Aorta (tissue), 5 donors: ENCODE data around the gene DENND2D. TPM values are rescaled to one million over a fixed set of nuclear protein-coding genes. Genes with fewer than 3 reads are reported as not detected.

Experiments used
- ATAC-seq: fragments of 200-7000 bp; cut with Tn5 transposase; one replicate; pipeline ENCODE4 v1.9.1; 2022; ENCODE audit warnings: moderate library complexity; ENCODE audit not compliant: low FRiP score
- DNase-seq, 2 donors: peaks; one replicate each; pipeline ENCODE4 v3.0.0-alpha.2; 2020
- H3K27ac ChIP-seq, 2 donors: one replicate each; pipeline ENCODE4 v1.5.1; 2013; ENCODE audit warnings: low read length in 2 of 2, mild to moderate bottlenecking in 2 of 2, moderate library complexity in 2 of 2, control low read depth in 1 of 2, inconsistent platforms in 1 of 2, low read depth in 1 of 2
- H3K27me3 ChIP-seq, 2 donors: one replicate each; pipeline ENCODE4 v1.6.1; 2013; ENCODE audit warnings: control low read depth in 1 of 2, low read length in 1 of 2, mild to moderate bottlenecking in 1 of 2, moderate library complexity in 1 of 2; ENCODE audit not compliant: insufficient read depth in 2 of 2, control insufficient read depth in 1 of 2
- H3K36me3 ChIP-seq, 2 donors: one replicate each; pipeline ENCODE4 v1.6.1; 2013; ENCODE audit warnings: control low read depth in 1 of 2, low read length in 1 of 2, mild to moderate bottlenecking in 1 of 2; ENCODE audit not compliant: insufficient read depth in 2 of 2, control insufficient read depth in 1 of 2
- H3K4me1 ChIP-seq, 2 donors: one replicate each; pipeline ENCODE4 v1.6.1; 2013; ENCODE audit warnings: low read length in 2 of 2, control low read depth in 1 of 2, mild to moderate bottlenecking in 1 of 2, moderate library complexity in 1 of 2; ENCODE audit not compliant: insufficient read depth in 2 of 2, control insufficient read depth in 1 of 2
- H3K4me3 ChIP-seq, 2 donors: one replicate each; pipeline ENCODE4 v1.5.1; 2013; ENCODE audit warnings: low read length in 2 of 2, control low read depth in 1 of 2, mild to moderate bottlenecking in 1 of 2
- H3K9me3 ChIP-seq: one replicate; pipeline ENCODE4 v1.6.1; 2013; ENCODE audit warnings: mild to moderate bottlenecking, low read length; ENCODE audit not compliant: control insufficient read depth
- WGBS, 2 donors: extraction: QIAGEN DNeasy Blood & Tissue Kit; methylation state at CpG; one replicate each; pipeline ENCODE4 v1.1.7; 2013; 5-methylcytosine and 5-hydroxymethylcytosine counted together
- intact Hi-C, 2 donors: fragments of 100-400 bp; cut with DNase I; formaldehyde crosslinking; loops; one replicate each; pipeline versions ENCODE4 v1.14.2 to v1.15.0; 2022
- long read RNA-seq, 2 donors: library from polyadenylated mRNA; unstranded; transcript quantifications; one replicate each; pipeline ENCODE4 v2.0.0, GENCODE V29; 2020 to 2021
- polyA plus RNA-seq, 2 donors: library from polyadenylated mRNA; stranded (reverse); fragments of 200-250 nt; gene quantifications; one replicate each; pipeline ENCODE4 v1.2.3, GENCODE V29; 2013
- total RNA-seq, 2 donors: library from RNA; stranded (reverse); fragmentation: NEBNext Ultra II Directional; extraction: Animal tissue kit (Norgen Biotek cat#: 25700); gene quantifications; one replicate each; pipeline ENCODE4 v1.2.1, GENCODE V29; 2021
- donor health status: healthy with polysubstance abuse.
- donor health status: Bipolar disorder and iron deficiency.
- donor health status: DM: no; HTN: no; CAD: no.
- donor health status: DM: no; HTN: no; CAD: no.
- donor health status: DM: yes; HTN: yes; CAD: no.

The DENND2D gene
- total RNA-seq (10 to 100 TPM; 12.3 to 17.7 TPM), polyA plus RNA-seq (10 to 100 TPM in 1 of 2 donors, under 1 TPM in 1; 0.77 to 20.3 TPM)
- long read RNA-seq, donor 1, transcript DENND2D-202 (12 exons, 1,894 nt), result major isoform, 7 of 24 reads
- long read RNA-seq, donor 1, partial matches to known transcripts, result 8 of 24 reads
- long read RNA-seq, donor 1, other reads (novel, unspliced or antisense), result 5 of 24 reads
- long read RNA-seq, donor 2, partial matches to known transcripts, result 1 of 6 reads
- long read RNA-seq, donor 2, other reads (novel, unspliced or antisense), result 3 of 6 reads

GRCh38 chr1:111199881-111200801, at the start of gene DENND2D:
Gene DENND2D (minus strand): TSS chr1:111200646. CDS start chr1:111200459, 187 bp downstream.
- intact Hi-C loops, result loop anchor here in 1 of 2 donors (10.0 kb wide), 1 partner anchor 55 kb away; no protein-coding TSS in a partner anchor
- no peaks in the 10 kb centered on the region for H3K4me1 ChIP-seq
- no peaks in the 10 kb centered on the region for H3K27me3 ChIP-seq
- DNase-seq, result peak in 1 of 2 donors; percentile 88
- WGBS, 2 donors, result 92% methylated on average over 17 of the region's 17 CpGs
- ATAC-seq, result peak; percentile 36
- H3K4me3 ChIP-seq, result no peak within 1 kb of the TSS
- H3K27ac ChIP-seq, result no peak within 1 kb of the TSS
- no peaks in the 10 kb centered on the region for H3K9me3 ChIP-seq
- H3K36me3 ChIP-seq, result no peaks in the 10 kb centered on the region

- H3K9me3 ChIP-seq, result no peaks in the 10 kb centered on the region
- H3K4me1 ChIP-seq, result no peaks in the 10 kb centered on the region
- no peaks in the 10 kb centered on the region for H3K27me3 ChIP-seq
- H3K36me3 ChIP-seq, result no peaks in the 10 kb centered on the region
- H3K4me3 ChIP-seq, result no peak overlapping the region
- no peak for ATAC-seq
- DNase-seq, result no peak
- intact Hi-C loops, result loop anchor here in 1 of 2 donors (10.0 kb wide), 1 partner anchor 55 kb away; no protein-coding TSS in a partner anchor
- H3K27ac ChIP-seq, result no peak overlapping the region
- 51 to 65% methylated on average over 4 of the region's 4 CpGs for WGBS, 2 donors
Observed at GRCh38 chr1:111249960-111250359, 49.5 kb upstream of the DENND2D start.

- intact Hi-C loops, result no loop called here
- Histone ChIP-seq H3K36me3 (no peaks in the 10 kb centered on the region), H3K4me3 (no peak overlapping the region), H3K27me3 (no peaks in the 10 kb centered on the region), H3K9me3 (no peaks in the 10 kb centered on the region), H3K4me1 (no peaks in the 10 kb centered on the region), H3K27ac (no peak overlapping the region)
- WGBS, 2 donors, result 69% methylated on average over 5 of the region's 5 CpGs
- no peak for ATAC-seq
- no peak for DNase-seq
Observed at GRCh38 chr1:111247125-111247838, 46.8 kb upstream of the DENND2D start.

GRCh38 chr1:111242805-111243523, 42.5 kb upstream of the DENND2D start:
- WGBS, 2 donors, result 52 to 66% methylated on average over 4 of the region's 4 CpGs
- Histone ChIP-seq H3K36me3 (no peaks in the 10 kb centered on the region), H3K27ac (no peak overlapping the region), H3K4me3 (no peak overlapping the region), H3K4me1 (no peaks in the 10 kb centered on the region), H3K9me3 (no peaks in the 10 kb centered on the region), H3K27me3 (no peaks in the 10 kb centered on the region)
- ATAC-seq, result peak; percentile 27
- intact Hi-C loops, result loop anchor here in 1 of 2 donors (5.0 kb wide), 2 partner anchors 54 to 144 kb away; no protein-coding TSS in a partner anchor
- no peak for DNase-seq

GRCh38 chr1:111241797-111242196, 41.4 kb upstream of the DENND2D start:
- Histone ChIP-seq H3K27me3 (no peaks in the 10 kb centered on the region), H3K36me3 (no peaks in the 10 kb centered on the region), H3K9me3 (no peaks in the 10 kb centered on the region), H3K4me3 (no peak overlapping the region), H3K4me1 (no peaks in the 10 kb centered on the region), H3K27ac (no peak overlapping the region)
- ATAC-seq, result no peak
- no peak for DNase-seq
- intact Hi-C loops, result loop anchor here in 1 of 2 donors (5.0 kb wide), 2 partner anchors 56 to 146 kb away; no protein-coding TSS in a partner anchor
- WGBS, 2 donors, result 84 to 85% methylated on average over 2 of the region's 2 CpGs

GRCh38 chr1:111238056-111238795, 37.8 kb upstream of the DENND2D start:
- Histone ChIP-seq H3K27ac (no peak overlapping the region), H3K27me3 (no peaks in the 10 kb centered on the region), H3K4me3 (no peak overlapping the region), H3K4me1 (no peaks in the 10 kb centered on the region), H3K36me3 (no peaks in the 10 kb centered on the region), H3K9me3 (no peaks in the 10 kb centered on the region)
- intact Hi-C loops, result no loop called here
- ATAC-seq (no peak), DNase-seq (no peak)
- WGBS, 2 donors, result 72 to 79% methylated on average over 5 of the region's 5 CpGs

GRCh38 chr1:111236806-111237205, 36.4 kb upstream of the DENND2D start:
- Histone ChIP-seq H3K9me3 (no peaks in the 10 kb centered on the region), H3K27me3 (no peaks in the 10 kb centered on the region), H3K4me1 (no peaks in the 10 kb centered on the region), H3K4me3 (no peak overlapping the region), H3K36me3 (no peaks in the 10 kb centered on the region), H3K27ac (no peak overlapping the region)
- ATAC-seq (no peak), DNase-seq (no peak)
- intact Hi-C loops, result no loop called here
- 64 to 66% methylated on average over 3 of the region's 3 CpGs for WGBS, 2 donors
